ENCODE measurements around the gene TRIM15.

The TRIM15 gene

GRCh38 chr6:30163090-30163917, at the start of gene TRIM15:
Gene TRIM15, plus strand, starts transcription at chr6:30163546. Its CDS starts 139 bp downstream, at chr6:30163685.
- TF ChIP-seq, protein P1, sequence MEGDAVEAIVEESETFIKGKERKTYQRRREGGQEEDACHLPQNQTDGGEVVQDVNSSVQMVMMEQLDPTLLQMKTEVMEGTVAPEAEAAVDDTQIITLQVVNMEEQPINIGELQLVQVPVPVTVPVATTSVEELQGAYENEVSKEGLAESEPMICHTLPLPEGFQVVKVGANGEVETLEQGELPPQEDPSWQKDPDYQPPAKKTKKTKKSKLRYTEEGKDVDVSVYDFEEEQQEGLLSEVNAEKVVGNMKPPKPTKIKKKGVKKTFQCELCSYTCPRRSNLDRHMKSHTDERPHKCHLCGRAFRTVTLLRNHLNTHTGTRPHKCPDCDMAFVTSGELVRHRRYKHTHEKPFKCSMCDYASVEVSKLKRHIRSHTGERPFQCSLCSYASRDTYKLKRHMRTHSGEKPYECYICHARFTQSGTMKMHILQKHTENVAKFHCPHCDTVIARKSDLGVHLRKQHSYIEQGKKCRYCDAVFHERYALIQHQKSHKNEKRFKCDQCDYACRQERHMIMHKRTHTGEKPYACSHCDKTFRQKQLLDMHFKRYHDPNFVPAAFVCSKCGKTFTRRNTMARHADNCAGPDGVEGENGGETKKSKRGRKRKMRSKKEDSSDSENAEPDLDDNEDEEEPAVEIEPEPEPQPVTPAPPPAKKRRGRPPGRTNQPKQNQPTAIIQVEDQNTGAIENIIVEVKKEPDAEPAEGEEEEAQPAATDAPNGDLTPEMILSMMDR (IDR thresholded peaks at IDR 0.05), result no peak

- TF ChIP-seq, protein P1 (IDR thresholded peaks at IDR 0.05), result no peak
Measured at GRCh38 chr6:30113841-30114240, 49.5 kb upstream of the TRIM15 start.

DNA sequence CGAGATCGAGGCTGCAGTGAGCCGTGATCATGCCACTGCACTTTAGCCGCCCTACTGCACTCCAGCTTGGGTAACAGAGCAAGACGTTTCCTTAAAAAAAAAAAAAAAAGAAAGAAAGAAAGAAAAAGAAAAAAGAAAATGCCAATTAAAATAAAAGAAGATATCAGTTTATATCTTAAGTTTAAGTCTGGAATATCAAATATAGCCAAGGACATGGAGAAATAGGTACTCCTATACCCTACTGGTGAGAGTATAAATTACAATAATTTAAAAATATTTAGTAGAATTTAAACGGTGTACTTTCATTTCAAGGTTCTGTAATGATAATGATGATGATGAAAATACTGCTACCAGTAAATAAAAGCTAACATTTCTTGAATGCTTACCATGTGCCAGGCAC, 46.6 kb upstream of the TRIM15 start:
- TF ChIP-seq, protein P1 (IDR thresholded peaks at IDR 0.05), result peak; percentile 17; the same call in 1 of the 2 replicates

GRCh38 chr6:30121446-30122366, 41.6 kb upstream of the TRIM15 start:
- TF ChIP-seq, protein P1 (IDR thresholded peaks at IDR 0.05), result no peak

DNA sequence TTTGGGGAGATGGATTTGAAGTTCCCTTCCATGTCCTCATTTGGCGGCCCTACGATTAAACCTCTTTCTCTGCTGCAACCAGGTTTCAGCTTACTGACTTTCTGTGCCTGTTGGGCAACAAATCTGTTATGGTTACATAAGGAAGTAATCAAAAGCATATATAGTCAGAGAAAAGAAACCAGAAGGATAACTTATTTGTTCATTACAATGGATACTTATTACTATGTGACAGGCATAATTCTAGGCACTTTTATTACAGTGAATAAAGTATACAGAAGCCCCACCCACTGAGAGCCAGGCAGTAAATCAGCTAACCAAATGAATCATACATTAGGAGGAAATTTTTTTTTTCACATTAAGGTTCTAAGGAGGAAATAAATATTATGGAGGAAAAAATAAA, 40.8 kb upstream of the TRIM15 start:
- TF ChIP-seq, protein P1 (IDR thresholded peaks at IDR 0.05), result no peak

- TF ChIP-seq, protein P1 (IDR thresholded peaks at IDR 0.05), result no peak
Measured at GRCh38 chr6:30127238-30128093, 35.9 kb upstream of the TRIM15 start.

Data from LNCAP (cell line).